Measurements from ENCODE around the gene ADAMTS20.

ADAMTS20 gene

GRCh38 chr12:43434614-43435013 is 117.4 kb downstream of the ADAMTS20 start:
- Mint-ChIP-seq H3K27ac (no peak overlapping the region), H3K4me3 (no peak overlapping the region), H3K9me3 (no peaks in the 10 kb centered on the region), H3K27me3 (ENCODE audit: low read depth) (no peaks in the 10 kb centered on the region), H3K36me3 (ENCODE audit: low read depth) (peaks cover 19% of the 10 kb centered on the region), H3K4me1 (no peaks in the 10 kb centered on the region)
- TF ChIP-seq, protein P1, sequence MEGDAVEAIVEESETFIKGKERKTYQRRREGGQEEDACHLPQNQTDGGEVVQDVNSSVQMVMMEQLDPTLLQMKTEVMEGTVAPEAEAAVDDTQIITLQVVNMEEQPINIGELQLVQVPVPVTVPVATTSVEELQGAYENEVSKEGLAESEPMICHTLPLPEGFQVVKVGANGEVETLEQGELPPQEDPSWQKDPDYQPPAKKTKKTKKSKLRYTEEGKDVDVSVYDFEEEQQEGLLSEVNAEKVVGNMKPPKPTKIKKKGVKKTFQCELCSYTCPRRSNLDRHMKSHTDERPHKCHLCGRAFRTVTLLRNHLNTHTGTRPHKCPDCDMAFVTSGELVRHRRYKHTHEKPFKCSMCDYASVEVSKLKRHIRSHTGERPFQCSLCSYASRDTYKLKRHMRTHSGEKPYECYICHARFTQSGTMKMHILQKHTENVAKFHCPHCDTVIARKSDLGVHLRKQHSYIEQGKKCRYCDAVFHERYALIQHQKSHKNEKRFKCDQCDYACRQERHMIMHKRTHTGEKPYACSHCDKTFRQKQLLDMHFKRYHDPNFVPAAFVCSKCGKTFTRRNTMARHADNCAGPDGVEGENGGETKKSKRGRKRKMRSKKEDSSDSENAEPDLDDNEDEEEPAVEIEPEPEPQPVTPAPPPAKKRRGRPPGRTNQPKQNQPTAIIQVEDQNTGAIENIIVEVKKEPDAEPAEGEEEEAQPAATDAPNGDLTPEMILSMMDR (IDR thresholded peaks at IDR 0.05; ENCODE audit: unreplicated experiment in 3 of 3) = no peak

- H3K27ac Mint-ChIP-seq = no peak overlapping the region
- no peaks in the 10 kb centered on the region for H3K27me3 Mint-ChIP-seq (ENCODE audit: low read depth)
- TF ChIP-seq, protein P1 (IDR thresholded peaks at IDR 0.05; ENCODE audit: unreplicated experiment in 3 of 3) = no peak
- H3K36me3 Mint-ChIP-seq (ENCODE audit: low read depth) = peaks cover 4% of the 10 kb centered on the region
- H3K4me3 Mint-ChIP-seq = no peak overlapping the region
- H3K9me3 Mint-ChIP-seq = no peaks in the 10 kb centered on the region
- no peaks in the 10 kb centered on the region for H3K4me1 Mint-ChIP-seq
Measured at GRCh38 chr12:43428088-43428600, 123.9 kb downstream of the ADAMTS20 start.

- Mint-ChIP-seq H3K27me3 (ENCODE audit: low read depth) (no peaks in the 10 kb centered on the region), H3K27ac (no peak overlapping the region), H3K36me3 (ENCODE audit: low read depth) (peaks cover 4% of the 10 kb centered on the region), H3K9me3 (no peaks in the 10 kb centered on the region), H3K4me1 (no peaks in the 10 kb centered on the region), H3K4me3 (no peak overlapping the region)
- TF ChIP-seq, protein P1 (IDR thresholded peaks at IDR 0.05; ENCODE audit: unreplicated experiment in 3 of 3) = no peak
Measured at GRCh38 chr12:43425361-43425760, 126.6 kb downstream of the ADAMTS20 start.

DNA sequence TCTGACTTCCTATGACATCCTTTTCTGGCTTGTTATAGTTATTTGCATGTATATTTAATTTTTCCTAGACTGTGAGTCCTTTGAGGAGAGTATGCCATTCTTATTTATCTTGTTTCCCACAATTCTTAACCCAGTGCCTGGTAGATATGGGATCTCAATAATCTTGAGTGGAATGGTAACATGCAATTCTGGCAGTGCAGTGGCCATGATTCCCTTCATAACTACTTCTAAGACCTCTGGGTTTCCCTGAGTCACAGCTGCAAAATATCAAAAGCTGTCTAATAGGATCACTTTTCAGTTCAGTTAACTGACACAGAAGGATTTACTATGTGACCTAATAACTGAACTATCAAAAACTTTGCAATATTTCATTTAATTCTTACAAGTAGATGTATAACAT is 135.0 kb downstream of the ADAMTS20 start:
- Mint-ChIP-seq H3K4me3 (no peak overlapping the region), H3K27me3 (ENCODE audit: low read depth) (no peaks in the 10 kb centered on the region), H3K36me3 (ENCODE audit: low read depth) (peaks cover 3% of the 10 kb centered on the region), H3K4me1 (no peaks in the 10 kb centered on the region), H3K27ac (no peak overlapping the region), H3K9me3 (peaks cover 3% of the 10 kb centered on the region)
- TF ChIP-seq, protein P1 (IDR thresholded peaks at IDR 0.05; ENCODE audit: unreplicated experiment in 3 of 3) = no peak

- Mint-ChIP-seq H3K27ac (peak overlapping the region; percentile 81 to 96 (median 83)), H3K36me3 (ENCODE audit: low read depth) (no peaks in the 10 kb centered on the region), H3K4me1 (peaks cover 35% of the 10 kb centered on the region), H3K9me3 (no peaks in the 10 kb centered on the region), H3K27me3 (ENCODE audit: low read depth) (no peaks in the 10 kb centered on the region), H3K4me3 (peak overlapping the region in 1 of 3 experiments; percentile 22)
- TF ChIP-seq, protein P1 (IDR thresholded peaks at IDR 0.05; ENCODE audit: unreplicated experiment in 3 of 3) = no peak
Measured at GRCh38 chr12:43407816-43408645, 144.0 kb downstream of the ADAMTS20 start.

Data from nephron (organoid).